ENCODE data around the gene DAB2. TPM values are rescaled to one million over a fixed set of nuclear protein-coding genes. Genes with fewer than 3 reads are reported as not detected.

The DAB2 gene
- polyA plus RNA-seq, 1 donor from 2014 or later, result 0.63 TPM

DNA sequence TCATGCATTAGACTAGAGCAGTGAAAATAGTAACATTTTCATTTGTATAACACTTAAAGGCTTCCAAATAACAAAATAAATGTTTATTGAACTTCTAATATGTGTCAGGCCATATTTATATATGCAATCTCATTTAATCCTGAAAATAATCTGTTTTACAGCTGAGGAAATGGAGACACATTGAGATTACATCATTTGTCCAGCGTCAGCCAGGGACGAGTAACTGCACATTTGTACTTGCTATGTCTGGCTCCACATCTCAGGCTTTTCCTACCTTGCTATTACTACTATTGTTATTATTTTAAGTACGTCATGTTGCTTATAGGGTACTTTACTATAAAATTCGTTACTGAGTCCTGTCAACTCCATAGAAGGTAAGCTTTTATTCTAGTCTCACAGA, 56.7 kb downstream of the DAB2 start:
- Histone ChIP-seq H3K27ac (ENCODE audit: low read length) (no peak overlapping the region), H3K79me2 (replicated peaks; ENCODE audit: insufficient read depth, low read length) (no peaks in the 10 kb centered on the region), H3F3A (ENCODE audit: insufficient read depth, low read length, poor library complexity, severe bottlenecking) (no peaks in the 10 kb centered on the region), H3K4me3 (ENCODE audit: low read length) (no peak overlapping the region), H2AFZ (ENCODE audit: low read depth, low read length) (no peak overlapping the region), H3K36me3 (ENCODE audit: insufficient read depth, low read length) (no peaks in the 10 kb centered on the region), H3K4me2 (ENCODE audit: low read length) (no peak overlapping the region), H3K9me2 (ENCODE audit: insufficient read depth, low read length) (no peaks in the 10 kb centered on the region), H3K9me3 (ENCODE audit: low read length) (no peaks in the 10 kb centered on the region), H4K20me1 (ENCODE audit: insufficient read depth) (no peaks in the 10 kb centered on the region), H3K9ac (ENCODE audit: low read length) (no peak overlapping the region), H3K27me3 (ENCODE audit: insufficient read depth, low read depth, low read length) (no peaks in the 10 kb centered on the region)
- TF ChIP-seq EP300 (conservative IDR thresholded peaks at IDR 0.05; ENCODE audit: poor library complexity, severe bottlenecking) (no peak), MXI1 (conservative IDR thresholded peaks at IDR 0.05; ENCODE audit: poor library complexity, severe bottlenecking) (no peak), RAD21 (conservative IDR thresholded peaks at IDR 0.05) (no peak), EZH2 (IDR thresholded peaks at IDR 0.05; ENCODE audit: borderline replicate concordance, insufficient read depth, low read length, poor library complexity, severe bottlenecking) (no peak), TAF1 (IDR thresholded peaks at IDR 0.05; ENCODE audit: low read depth) (no peak), POLR2AphosphoS5 (IDR thresholded peaks at IDR 0.05) (no peak), SMC3 (conservative IDR thresholded peaks at IDR 0.05; ENCODE audit: poor library complexity) (no peak), REST (IDR thresholded peaks at IDR 0.05; ENCODE audit: borderline replicate concordance) (no peak)
- TF ChIP-seq, protein P1, sequence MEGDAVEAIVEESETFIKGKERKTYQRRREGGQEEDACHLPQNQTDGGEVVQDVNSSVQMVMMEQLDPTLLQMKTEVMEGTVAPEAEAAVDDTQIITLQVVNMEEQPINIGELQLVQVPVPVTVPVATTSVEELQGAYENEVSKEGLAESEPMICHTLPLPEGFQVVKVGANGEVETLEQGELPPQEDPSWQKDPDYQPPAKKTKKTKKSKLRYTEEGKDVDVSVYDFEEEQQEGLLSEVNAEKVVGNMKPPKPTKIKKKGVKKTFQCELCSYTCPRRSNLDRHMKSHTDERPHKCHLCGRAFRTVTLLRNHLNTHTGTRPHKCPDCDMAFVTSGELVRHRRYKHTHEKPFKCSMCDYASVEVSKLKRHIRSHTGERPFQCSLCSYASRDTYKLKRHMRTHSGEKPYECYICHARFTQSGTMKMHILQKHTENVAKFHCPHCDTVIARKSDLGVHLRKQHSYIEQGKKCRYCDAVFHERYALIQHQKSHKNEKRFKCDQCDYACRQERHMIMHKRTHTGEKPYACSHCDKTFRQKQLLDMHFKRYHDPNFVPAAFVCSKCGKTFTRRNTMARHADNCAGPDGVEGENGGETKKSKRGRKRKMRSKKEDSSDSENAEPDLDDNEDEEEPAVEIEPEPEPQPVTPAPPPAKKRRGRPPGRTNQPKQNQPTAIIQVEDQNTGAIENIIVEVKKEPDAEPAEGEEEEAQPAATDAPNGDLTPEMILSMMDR (IDR thresholded peaks at IDR 0.05; ENCODE audit: poor library complexity, severe bottlenecking), result no peak

GRCh38 chr5:39367711-39368110, 57.1 kb downstream of the DAB2 start:
- no peak overlapping the region for H3K9ac ChIP-seq (ENCODE audit: low read length)
- no peaks in the 10 kb centered on the region for H3K36me3 ChIP-seq (ENCODE audit: insufficient read depth, low read length)
- no peaks in the 10 kb centered on the region for H4K20me1 ChIP-seq (ENCODE audit: insufficient read depth)
- H3F3A ChIP-seq (ENCODE audit: insufficient read depth, low read length, poor library complexity, severe bottlenecking), result no peaks in the 10 kb centered on the region
- H3K27me3 ChIP-seq (ENCODE audit: insufficient read depth, low read depth, low read length), result no peaks in the 10 kb centered on the region
- TF ChIP-seq EP300 (conservative IDR thresholded peaks at IDR 0.05; ENCODE audit: poor library complexity, severe bottlenecking) (no peak), RAD21 (conservative IDR thresholded peaks at IDR 0.05) (no peak), POLR2AphosphoS5 (IDR thresholded peaks at IDR 0.05) (no peak), REST (IDR thresholded peaks at IDR 0.05; ENCODE audit: borderline replicate concordance) (no peak), SMC3 (conservative IDR thresholded peaks at IDR 0.05; ENCODE audit: poor library complexity) (no peak), MXI1 (conservative IDR thresholded peaks at IDR 0.05; ENCODE audit: poor library complexity, severe bottlenecking) (no peak)
- H3K4me3 ChIP-seq (ENCODE audit: low read length), result no peak overlapping the region
- no peak overlapping the region for H3K27ac ChIP-seq (ENCODE audit: low read length)
- H3K9me3 ChIP-seq (ENCODE audit: low read length), result no peaks in the 10 kb centered on the region
- H3K79me2 ChIP-seq (replicated peaks; ENCODE audit: insufficient read depth, low read length), result no peaks in the 10 kb centered on the region
- H3K9me2 ChIP-seq (ENCODE audit: insufficient read depth, low read length), result no peaks in the 10 kb centered on the region
- H3K4me2 ChIP-seq (ENCODE audit: low read length), result no peak overlapping the region
- no peak overlapping the region for H2AFZ ChIP-seq (ENCODE audit: low read depth, low read length)
